Vagina (tissue), 2 donors: Measurements from ENCODE around the gene CDH7. TPM values are rescaled to one million over a fixed set of nuclear protein-coding genes. Genes with fewer than 3 reads are reported as not detected.

Experiments
- DNase-seq, 2 donors: peaks; one replicate each; pipeline ENCODE4 v3.0.0-alpha.2; 2017; ENCODE audit errors: extremely low spot score in 2 of 2
- H3K27ac ChIP-seq: fragments of 200-600 bp; sonication (generic); one replicate; pipeline ENCODE4 v1.5.1; 2019
- H3K27me3 ChIP-seq: fragments of 200-600 bp; sonication (generic); one replicate; pipeline ENCODE4 v1.5.1; 2019
- H3K36me3 ChIP-seq, 2 donors: fragments of 200-600 bp; sonication (generic); one replicate each; pipeline ENCODE4 v1.5.1; 2017 to 2019
- H3K4me1 ChIP-seq: fragments of 200-600 bp; sonication (generic); one replicate; pipeline ENCODE4 v1.5.1; 2019
- H3K4me3 ChIP-seq, 2 donors: fragments of 200-600 bp; sonication (generic); 1 replicate in 1 of 2; 2 replicates in 1 of 2; pipeline ENCODE4 v1.5.1; 2016 to 2019
- H3K9me3 ChIP-seq: fragments of 200-600 bp; sonication (generic); one replicate; pipeline ENCODE4 v1.5.1; 2019
- CTCF ChIP-seq, 3 experiments: fragments of 450-650 bp in 2 of 3; fragments of 200-600 bp in 1 of 3; sonication (generic) in 1 of 3; IDR thresholded peaks; one replicate each; pipeline ENCODE4 v1.5.1; 2017 to 2019; ENCODE audit warnings: antibody characterized with exemption in 3 of 3, mild to moderate bottlenecking in 2 of 3, moderate library complexity in 2 of 3
- POLR2A ChIP-seq, 2 donors: fragments of 450-650 bp; IDR thresholded peaks; one replicate each; pipeline ENCODE4 v1.6.1; 2017; ENCODE audit warnings: antibody characterized with exemption in 2 of 2, mild to moderate bottlenecking in 2 of 2, moderate library complexity in 2 of 2
- POLR2AphosphoS5 ChIP-seq, 2 donors: sonication (generic); formaldehyde crosslinking; IDR thresholded peaks; one replicate each; pipeline ENCODE4 v1.9.0; 2017; ENCODE audit warnings: antibody characterized with exemption in 2 of 2, mild to moderate bottlenecking in 2 of 2, low read depth in 1 of 2; ENCODE audit not compliant: insufficient read depth in 1 of 2
- intact Hi-C: fragments of 100-400 bp; cut with DNase I; formaldehyde crosslinking; loops from one replicate; pipeline ENCODE4 v1.15.1; 2023
- total RNA-seq: library from RNA; depleted of rRNA; stranded (reverse); fragments of >200 nt; gene quantifications from one replicate; pipeline ENCODE4 v1.2.3, GENCODE V29; 2016

Gene CDH7
- total RNA-seq, 1 donor from 2014 or later: not detected

- intact Hi-C loops: no loop called here
- no peaks in the 10 kb centered on the region for H3K9me3 ChIP-seq
- H3K4me1 ChIP-seq: no peaks in the 10 kb centered on the region
- H3K27me3 ChIP-seq: no peaks in the 10 kb centered on the region
- H3K4me3 ChIP-seq: no peak overlapping the region
- no peak overlapping the region for H3K27ac ChIP-seq
- TF ChIP-seq POLR2AphosphoS5 (IDR thresholded peaks at IDR 0.05; ENCODE audit: insufficient read depth in 1 of 2, low read depth in 1 of 2) (no peak), POLR2A (IDR thresholded peaks at IDR 0.05) (no peak), CTCF (IDR thresholded peaks at IDR 0.05) (no peak)
- no peak for DNase-seq
- H3K36me3 ChIP-seq: no peaks in the 10 kb centered on the region
Measured at GRCh38 chr18:65755616-65756015, 4.8 kb downstream of the CDH7 start.

GRCh38 chr18:65760457-65760856 is 9.6 kb downstream of the CDH7 start:
- TF ChIP-seq CTCF (IDR thresholded peaks at IDR 0.05) (no peak), POLR2AphosphoS5 (IDR thresholded peaks at IDR 0.05; ENCODE audit: insufficient read depth in 1 of 2, low read depth in 1 of 2) (no peak), POLR2A (IDR thresholded peaks at IDR 0.05) (no peak)
- Histone ChIP-seq H3K4me3 (no peak overlapping the region), H3K27ac (no peak overlapping the region), H3K4me1 (no peaks in the 10 kb centered on the region), H3K36me3 (no peaks in the 10 kb centered on the region), H3K9me3 (no peaks in the 10 kb centered on the region), H3K27me3 (no peaks in the 10 kb centered on the region)
- intact Hi-C loops: no loop called here
- no peak for DNase-seq

- H3K36me3 ChIP-seq: no peaks in the 10 kb centered on the region
- no peak overlapping the region for H3K4me3 ChIP-seq
- DNase-seq: no peak
- TF ChIP-seq POLR2A (IDR thresholded peaks at IDR 0.05): no peak
- intact Hi-C loops: no loop called here
- H3K4me1 ChIP-seq: no peaks in the 10 kb centered on the region
- no peak overlapping the region for H3K27ac ChIP-seq
- no peaks in the 10 kb centered on the region for H3K27me3 ChIP-seq
- H3K9me3 ChIP-seq: no peaks in the 10 kb centered on the region
Measured at GRCh38 chr18:65761636-65762295, 11.0 kb downstream of the CDH7 start.

GRCh38 chr18:65762556-65762955 is 11.7 kb downstream of the CDH7 start:
- no peak for TF ChIP-seq POLR2AphosphoS5 (IDR thresholded peaks at IDR 0.05; ENCODE audit: insufficient read depth in 1 of 2, low read depth in 1 of 2)
- TF ChIP-seq CTCF (IDR thresholded peaks at IDR 0.05): no peak
- no peak for TF ChIP-seq POLR2A (IDR thresholded peaks at IDR 0.05)
- no peaks in the 10 kb centered on the region for H3K9me3 ChIP-seq
- intact Hi-C loops: no loop called here
- no peaks in the 10 kb centered on the region for H3K36me3 ChIP-seq
- H3K27me3 ChIP-seq: no peaks in the 10 kb centered on the region
- DNase-seq: no peak
- no peak overlapping the region for H3K27ac ChIP-seq
- no peak overlapping the region for H3K4me3 ChIP-seq
- no peaks in the 10 kb centered on the region for H3K4me1 ChIP-seq

GRCh38 chr18:65767406-65767805 is 16.6 kb downstream of the CDH7 start:
- no peak overlapping the region for H3K4me3 ChIP-seq
- H3K9me3 ChIP-seq: no peaks in the 10 kb centered on the region
- TF ChIP-seq POLR2A (IDR thresholded peaks at IDR 0.05) (no peak), CTCF (IDR thresholded peaks at IDR 0.05) (no peak), POLR2AphosphoS5 (IDR thresholded peaks at IDR 0.05; ENCODE audit: insufficient read depth in 1 of 2, low read depth in 1 of 2) (no peak)
- H3K27me3 ChIP-seq: no peaks in the 10 kb centered on the region
- no peak overlapping the region for H3K27ac ChIP-seq
- no peak for DNase-seq
- intact Hi-C loops: no loop called here
- H3K4me1 ChIP-seq: no peaks in the 10 kb centered on the region
- H3K36me3 ChIP-seq: no peaks in the 10 kb centered on the region
